ENCODE measurements around the gene NELL1. TPM values are rescaled to one million over a fixed set of nuclear protein-coding genes. Genes with fewer than 3 reads are reported as not detected.

Gene NELL1
- total RNA-seq, 1 experiment from 2014 or later, result not detected

- Mint-ChIP-seq H3K9me3 (ENCODE audit: unreplicated experiment) (peaks cover 13% of the 10 kb centered on the region), H3K27me3 (ENCODE audit: insufficient read depth, unreplicated experiment) (no peaks in the 10 kb centered on the region), H3K4me1 (ENCODE audit: low read depth, unreplicated experiment) (peaks cover 28% of the 10 kb centered on the region), H3K4me3 (ENCODE audit: unreplicated experiment) (no peak overlapping the region), H3K36me3 (ENCODE audit: insufficient read depth, unreplicated experiment) (no peaks in the 10 kb centered on the region), H3K27ac (ENCODE audit: unreplicated experiment) (no peak overlapping the region)
- ChIA-PET CTCF (no interaction called here), POLR2A (no interaction called here)
- TF ChIP-seq CTCF (IDR thresholded peaks at IDR 0.05; ENCODE audit: insufficient read depth in 1 of 2, low read depth in 1 of 2, low read length in 1 of 2, severe bottlenecking in 1 of 2, unreplicated experiment in 1 of 2), result no peak
- H3K4me3 ChIP-seq (ENCODE audit: low read depth, low read length), result no peak overlapping the region
- H3K36me3 ChIP-seq (ENCODE audit: control insufficient read depth, insufficient read depth, low read length), result no peaks in the 10 kb centered on the region
- intact Hi-C loops (cut with micrococcal nuclease; ENCODE audit: unreplicated experiment), result no loop called here
- BruUV-seq (replicated peaks), result no TSS peak
- peaks cover 48% of the 10 kb centered on the region for H3K4me1 ChIP-seq
- no peaks in the 10 kb centered on the region for H3K9me3 ChIP-seq
- no peaks in the 10 kb centered on the region for H3K27me3 ChIP-seq (replicated peaks; ENCODE audit: control insufficient read depth, insufficient read depth, low read length)
- no peak for DNase-seq
Observed at GRCh38 chr11:21566521-21567117, 897.2 kb downstream of the NELL1 start.

- H3K27ac Mint-ChIP-seq (ENCODE audit: unreplicated experiment), result no peak overlapping the region
- ChIA-PET CTCF (no interaction called here), POLR2A (no interaction called here)
- Histone ChIP-seq H3K36me3 (ENCODE audit: control insufficient read depth, insufficient read depth, low read length) (no peaks in the 10 kb centered on the region), H3K4me1 (peaks cover 37% of the 10 kb centered on the region), H3K27me3 (replicated peaks; ENCODE audit: control insufficient read depth, insufficient read depth, low read length) (no peaks in the 10 kb centered on the region), H3K4me3 (ENCODE audit: low read depth, low read length) (no peak overlapping the region), H3K9me3 (no peaks in the 10 kb centered on the region)
- TF ChIP-seq CTCF (IDR thresholded peaks at IDR 0.05; ENCODE audit: insufficient read depth in 1 of 2, low read depth in 1 of 2, low read length in 1 of 2, severe bottlenecking in 1 of 2, unreplicated experiment in 1 of 2), result no peak
- no TSS peak for BruUV-seq (replicated peaks)
- DNase-seq, result no peak
- no peaks in the 10 kb centered on the region for H3K27me3 Mint-ChIP-seq (ENCODE audit: insufficient read depth, unreplicated experiment)
- no peaks in the 10 kb centered on the region for H3K36me3 Mint-ChIP-seq (ENCODE audit: insufficient read depth, unreplicated experiment)
- no peak overlapping the region for H3K4me3 Mint-ChIP-seq (ENCODE audit: unreplicated experiment)
- peaks cover 28% of the 10 kb centered on the region for H3K4me1 Mint-ChIP-seq (ENCODE audit: low read depth, unreplicated experiment)
- intact Hi-C loops (cut with micrococcal nuclease; ENCODE audit: unreplicated experiment), result no loop called here
- peaks cover 13% of the 10 kb centered on the region for H3K9me3 Mint-ChIP-seq (ENCODE audit: unreplicated experiment)
Observed at GRCh38 chr11:21567645-21568290, 898.4 kb downstream of the NELL1 start.

- POLR2A ChIA-PET, result no interaction called here
- Histone ChIP-seq H3K27me3 (replicated peaks; ENCODE audit: control insufficient read depth, insufficient read depth, low read length) (no peaks in the 10 kb centered on the region), H3K9me3 (no peaks in the 10 kb centered on the region), H3K4me3 (ENCODE audit: low read depth, low read length) (no peak overlapping the region), H3K36me3 (ENCODE audit: control insufficient read depth, insufficient read depth, low read length) (no peaks in the 10 kb centered on the region), H3K4me1 (peaks cover 5% of the 10 kb centered on the region; the same call in 1 of the 2 replicates)
- peaks cover 7% of the 10 kb centered on the region for H3K4me1 Mint-ChIP-seq (ENCODE audit: low read depth, unreplicated experiment)
- no peaks in the 10 kb centered on the region for H3K9me3 Mint-ChIP-seq (ENCODE audit: unreplicated experiment)
- intact Hi-C loops (cut with micrococcal nuclease; ENCODE audit: unreplicated experiment), result no loop called here
- CTCF ChIA-PET, result no interaction called here
- DNase-seq, result no peak
- no peak overlapping the region for H3K27ac Mint-ChIP-seq (ENCODE audit: unreplicated experiment)
- no TSS peak for BruUV-seq (replicated peaks)
- H3K36me3 Mint-ChIP-seq (ENCODE audit: insufficient read depth, unreplicated experiment), result no peaks in the 10 kb centered on the region
- no peaks in the 10 kb centered on the region for H3K27me3 Mint-ChIP-seq (ENCODE audit: insufficient read depth, unreplicated experiment)
- no peak overlapping the region for H3K4me3 Mint-ChIP-seq (ENCODE audit: unreplicated experiment)
- no peak for TF ChIP-seq CTCF (IDR thresholded peaks at IDR 0.05; ENCODE audit: insufficient read depth in 1 of 2, low read depth in 1 of 2, low read length in 1 of 2, severe bottlenecking in 1 of 2, unreplicated experiment in 1 of 2)
Observed at GRCh38 chr11:21572210-21572609, 902.8 kb downstream of the NELL1 start.

Data from Caco-2 (cell line).